Neural cell (in vitro differentiated cells): Measurements from ENCODE around the gene EGFL8. TPM values are rescaled to one million over a fixed set of nuclear protein-coding genes. Genes with fewer than 3 reads are reported as not detected.
A peak's percentile ranks its signal among the peaks of the same experiment; 100 is the strongest.

ENCODE experiments used
- H2AFZ ChIP-seq: fragments of 200-600, 300-800 bp; sonication (generic), shearing (Covaris generic); 2 replicates; pipeline ENCODE4 v1.6.0; 2014; ENCODE audit warnings: low read depth, mild to moderate bottlenecking, antibody characterized with exemption, low read length, moderate library complexity
- H3F3A ChIP-seq: fragments of 200-600 bp; shearing (Covaris generic); 2 replicates; pipeline ENCODE4 v1.6.1; 2016; ENCODE audit warnings: mild to moderate bottlenecking, moderate library complexity, mixed read lengths, antibody characterized with exemption, low read length; ENCODE audit not compliant: insufficient read depth, poor library complexity, severe bottlenecking
- H3K27ac ChIP-seq: fragments of 200-600, 300-800 bp; sonication (generic), shearing (Covaris generic); 2 replicates; pipeline ENCODE4 v1.5.1; 2014; ENCODE audit warnings: mild to moderate bottlenecking, low read length, moderate library complexity
- H3K27me3 ChIP-seq: fragments of 300-800, 200-600 bp; sonication (generic), shearing (Covaris generic); 2 replicates; pipeline ENCODE4 v1.6.0; 2014; ENCODE audit warnings: mild to moderate bottlenecking, low read depth, low read length, moderate library complexity; ENCODE audit not compliant: insufficient read depth
- H3K36me3 ChIP-seq: fragments of 300-800, 200-600 bp; sonication (generic), shearing (Covaris generic); 2 replicates; pipeline ENCODE4 v1.5.1; 2014; ENCODE audit warnings: mild to moderate bottlenecking, antibody characterized with exemption, low read length, moderate library complexity; ENCODE audit not compliant: insufficient read depth
- H3K4me2 ChIP-seq: fragments of 300-800, 200-600 bp; sonication (generic), shearing (Covaris generic); 2 replicates; pipeline ENCODE4 v1.6.0; 2014; ENCODE audit warnings: mild to moderate bottlenecking, low read length
- H3K4me3 ChIP-seq: fragments of 300-800, 200-600 bp; sonication (generic), shearing (Covaris generic); 2 replicates; pipeline ENCODE4 v1.5.1; 2014; ENCODE audit warnings: mild to moderate bottlenecking, low read length, moderate library complexity
- H3K79me2 ChIP-seq: fragments of 200-600 bp; shearing (Covaris generic); replicated peaks from 2 replicates; pipeline ENCODE4 v1.6.0; 2014; ENCODE audit warnings: mild to moderate bottlenecking, low read length, moderate library complexity; ENCODE audit not compliant: insufficient read depth
- H3K9ac ChIP-seq: fragments of 300-800, 200-600 bp; sonication (generic), shearing (Covaris generic); 2 replicates; pipeline ENCODE4 v1.6.1; 2016; ENCODE audit warnings: mild to moderate bottlenecking, low read length, mixed read lengths
- H3K9me2 ChIP-seq: fragments of 200-600 bp; shearing (Covaris generic); 2 replicates; pipeline ENCODE4 v1.6.1; 2016; ENCODE audit warnings: mild to moderate bottlenecking, low read length, mixed read lengths; ENCODE audit not compliant: insufficient read depth
- H3K9me3 ChIP-seq: fragments of 200-600, 300-800 bp; sonication (generic), shearing (Covaris generic); 2 replicates; pipeline ENCODE4 v1.6.1; 2016; ENCODE audit warnings: mild to moderate bottlenecking, mixed run types, low read length, moderate library complexity, mixed read lengths
- H4K20me1 ChIP-seq: fragments of 200-600 bp; shearing (Covaris generic); 2 replicates; pipeline ENCODE4 v1.6.1; 2016; ENCODE audit warnings: mild to moderate bottlenecking, mixed run types; ENCODE audit not compliant: insufficient read depth
- CTCF ChIP-seq: fragments of 450-650 bp; IDR thresholded peaks from 2 replicates; pipeline ENCODE4 v1.5.1; 2014; ENCODE audit warnings: antibody characterized with exemption, mild to moderate bottlenecking, moderate library complexity; ENCODE audit not compliant: poor library complexity, severe bottlenecking
- EP300 ChIP-seq: fragments of 450-650 bp; conservative IDR thresholded peaks from 2 replicates; pipeline ENCODE4 v1.6.1; 2014; ENCODE audit warnings: antibody characterized with exemption, mild to moderate bottlenecking, moderate library complexity; ENCODE audit not compliant: poor library complexity, severe bottlenecking
- EZH2 ChIP-seq: fragments of 200-600, 300-800 bp; shearing (Covaris generic), sonication (generic); IDR thresholded peaks from 2 replicates; pipeline ENCODE4 v1.6.1; 2014; ENCODE audit warnings: antibody characterized with exemption, low read length, borderline replicate concordance, mild to moderate bottlenecking; ENCODE audit not compliant: insufficient read depth, poor library complexity, severe bottlenecking
- MXI1 ChIP-seq: fragments of 450-650 bp; conservative IDR thresholded peaks from 2 replicates; pipeline ENCODE4 v1.6.1; 2014; ENCODE audit warnings: antibody characterized with exemption, mild to moderate bottlenecking; ENCODE audit not compliant: poor library complexity, severe bottlenecking
- POLR2AphosphoS5 ChIP-seq: IDR thresholded peaks from 2 replicates; pipeline ENCODE4 v1.6.1; 2012
- RAD21 ChIP-seq: fragments of 450-650 bp; conservative IDR thresholded peaks from 2 replicates; pipeline ENCODE4 v1.6.1; 2014; ENCODE audit warnings: antibody characterized with exemption, mild to moderate bottlenecking, moderate library complexity
- REST ChIP-seq: IDR thresholded peaks from 2 replicates; pipeline ENCODE4 v1.6.1; 2012; ENCODE audit warnings: borderline replicate concordance
- SMC3 ChIP-seq: fragments of 450-650 bp; conservative IDR thresholded peaks from 2 replicates; pipeline ENCODE4 v1.6.1; 2014; ENCODE audit warnings: antibody characterized with exemption, mild to moderate bottlenecking, moderate library complexity; ENCODE audit not compliant: poor library complexity
- TAF1 ChIP-seq: IDR thresholded peaks from 2 replicates; pipeline ENCODE4 v1.6.1; 2012; ENCODE audit warnings: low read depth
- polyA plus RNA-seq: library from polyadenylated mRNA; depleted of rRNA; stranded (reverse); fragments of >200 nt; gene quantifications from 2 replicates; pipeline ENCODE4 v1.2.3, GENCODE V29; 2014

The EGFL8 gene
- polyA plus RNA-seq, 1 donor from 2014 or later: 22.4 TPM

GRCh38 chr6:32115623-32116022 lies 48.8 kb upstream of the EGFL8 start:
- H2AFZ ChIP-seq: no peak overlapping the region
- no peak overlapping the region for H3K4me2 ChIP-seq
- no peak overlapping the region for H3K27ac ChIP-seq
- no peak overlapping the region for H3K4me3 ChIP-seq
- no peaks in the 10 kb centered on the region for H3K9me3 ChIP-seq
- H3K79me2 ChIP-seq: no peaks in the 10 kb centered on the region
- no peak overlapping the region for H3K9ac ChIP-seq
- TF ChIP-seq EP300: no peak
- no peak for TF ChIP-seq TAF1
- no peak for TF ChIP-seq EZH2
- TF ChIP-seq RAD21: no peak
- TF ChIP-seq CTCF: no peak
- no peak for TF ChIP-seq MXI1
- no peak for TF ChIP-seq SMC3
- no peak for TF ChIP-seq POLR2AphosphoS5
- no peak for TF ChIP-seq REST
- H3K27me3 ChIP-seq: no peaks in the 10 kb centered on the region
- no peaks in the 10 kb centered on the region for H3F3A ChIP-seq
- no peaks in the 10 kb centered on the region for H3K9me2 ChIP-seq
- no peaks in the 10 kb centered on the region for H4K20me1 ChIP-seq
- no peaks in the 10 kb centered on the region for H3K36me3 ChIP-seq

- H3K9me2 ChIP-seq: no peaks in the 10 kb centered on the region
- H3K4me2 ChIP-seq: no peak overlapping the region
- TF ChIP-seq EP300 (no peak), REST (no peak), CTCF (peak; percentile 61), TAF1 (no peak), EZH2 (no peak), POLR2AphosphoS5 (no peak), MXI1 (no peak), RAD21 (peak; percentile 16), SMC3 (peak; percentile 50)
- no peaks in the 10 kb centered on the region for H3K79me2 ChIP-seq
- no peaks in the 10 kb centered on the region for H3K27me3 ChIP-seq
- H3K36me3 ChIP-seq: no peaks in the 10 kb centered on the region
- no peaks in the 10 kb centered on the region for H3K9me3 ChIP-seq
- H3K4me3 ChIP-seq: no peak overlapping the region
- no peak overlapping the region for H3K9ac ChIP-seq
- no peaks in the 10 kb centered on the region for H4K20me1 ChIP-seq
- H2AFZ ChIP-seq: no peak overlapping the region
- no peak overlapping the region for H3K27ac ChIP-seq
- no peaks in the 10 kb centered on the region for H3F3A ChIP-seq
Measured at GRCh38 chr6:32116674-32117073, 47.7 kb upstream of the EGFL8 start.
